ENCODE results near the gene CEP131.
"Not testable (repeated sequence)": the region's sequence is repeated elsewhere in the genome, so short reads cannot be mapped to it uniquely, and the experiment has no call there.

Gene CEP131

GRCh38 chr17:81160747-81161453, 61.9 kb downstream of the CEP131 start:
- no peak for DNase-seq (ENCODE audit: insufficient read length, low spot score)
- no peak for FAIRE-seq
- TF ChIP-seq POU2F2 (IDR thresholded peaks at IDR 0.05; ENCODE audit: low read depth, low read length) (no peak), TAF1 (IDR thresholded peaks at IDR 0.05; ENCODE audit: low read depth, low read length) (no peak), POLR2A (IDR thresholded peaks at IDR 0.05; ENCODE audit: low read depth, low read length) (no peak), PAX5 (IDR thresholded peaks at IDR 0.05; ENCODE audit: insufficient read depth, low read length, severe bottlenecking) (no peak), POLR2AphosphoS5 (IDR thresholded peaks at IDR 0.05; ENCODE audit: low read depth, low read length) (no peak), SPI1 (IDR thresholded peaks at IDR 0.05; ENCODE audit: low read depth, low read length) (no peak)

GRCh38 chr17:81160306-81160705, 62.5 kb downstream of the CEP131 start:
- FAIRE-seq, result no peak
- TF ChIP-seq POU2F2 (IDR thresholded peaks at IDR 0.05; ENCODE audit: low read depth, low read length) (no peak), POLR2A (IDR thresholded peaks at IDR 0.05; ENCODE audit: low read depth, low read length) (no peak), SPI1 (IDR thresholded peaks at IDR 0.05; ENCODE audit: low read depth, low read length) (no peak), TAF1 (IDR thresholded peaks at IDR 0.05; ENCODE audit: low read depth, low read length) (no peak), PAX5 (IDR thresholded peaks at IDR 0.05; ENCODE audit: insufficient read depth, low read length, severe bottlenecking) (no peak), POLR2AphosphoS5 (IDR thresholded peaks at IDR 0.05; ENCODE audit: low read depth, low read length) (no peak)
- DNase-seq (ENCODE audit: insufficient read length, low spot score), result no peak

- DNase-seq (ENCODE audit: insufficient read length, low spot score), result no peak
- no peak for FAIRE-seq
- TF ChIP-seq PAX5 (IDR thresholded peaks at IDR 0.05; ENCODE audit: insufficient read depth, low read length, severe bottlenecking) (no peak), POU2F2 (IDR thresholded peaks at IDR 0.05; ENCODE audit: low read depth, low read length) (no peak), POLR2A (IDR thresholded peaks at IDR 0.05; ENCODE audit: low read depth, low read length) (no peak), POLR2AphosphoS5 (IDR thresholded peaks at IDR 0.05; ENCODE audit: low read depth, low read length) (no peak), SPI1 (IDR thresholded peaks at IDR 0.05; ENCODE audit: low read depth, low read length) (no peak), TAF1 (IDR thresholded peaks at IDR 0.05; ENCODE audit: low read depth, low read length) (no peak)
These were observed 63.0 kb downstream of the CEP131 start for GRCh38 chr17:81159611-81160265.

GRCh38 chr17:81158688-81159590, 63.8 kb downstream of the CEP131 start:
- TF ChIP-seq POU2F2 (IDR thresholded peaks at IDR 0.05; ENCODE audit: low read depth, low read length) (no peak), TAF1 (IDR thresholded peaks at IDR 0.05; ENCODE audit: low read depth, low read length) (no peak), PAX5 (IDR thresholded peaks at IDR 0.05; ENCODE audit: insufficient read depth, low read length, severe bottlenecking) (no peak), SPI1 (IDR thresholded peaks at IDR 0.05; ENCODE audit: low read depth, low read length) (no peak), POLR2AphosphoS5 (IDR thresholded peaks at IDR 0.05; ENCODE audit: low read depth, low read length) (no peak), POLR2A (IDR thresholded peaks at IDR 0.05; ENCODE audit: low read depth, low read length) (no peak)
- no peak for DNase-seq (ENCODE audit: insufficient read length, low spot score)
- no peak for FAIRE-seq

- FAIRE-seq, result no peak
- DNase-seq (ENCODE audit: insufficient read length, low spot score), result no peak
- TF ChIP-seq POU2F2 (IDR thresholded peaks at IDR 0.05; ENCODE audit: low read depth, low read length) (no peak), POLR2AphosphoS5 (IDR thresholded peaks at IDR 0.05; ENCODE audit: low read depth, low read length) (no peak), POLR2A (IDR thresholded peaks at IDR 0.05; ENCODE audit: low read depth, low read length) (no peak), PAX5 (IDR thresholded peaks at IDR 0.05; ENCODE audit: insufficient read depth, low read length, severe bottlenecking) (no peak), TAF1 (IDR thresholded peaks at IDR 0.05; ENCODE audit: low read depth, low read length) (no peak), SPI1 (IDR thresholded peaks at IDR 0.05; ENCODE audit: low read depth, low read length) (no peak)
These were observed 64.7 kb downstream of the CEP131 start for GRCh38 chr17:81157848-81158687.

- TF ChIP-seq TAF1 (IDR thresholded peaks at IDR 0.05; ENCODE audit: low read depth, low read length) (no peak), POLR2A (IDR thresholded peaks at IDR 0.05; ENCODE audit: low read depth, low read length) (no peak)
- FAIRE-seq, result no peak
- DNase-seq (ENCODE audit: insufficient read length, low spot score), result no peak
These were observed 65.6 kb downstream of the CEP131 start for GRCh38 chr17:81156866-81157805.

- FAIRE-seq (no peak), DNase-seq (ENCODE audit: insufficient read length, low spot score) (no peak)
- no peak for TF ChIP-seq POU2F2 (IDR thresholded peaks at IDR 0.05; ENCODE audit: low read depth, low read length)
- no peak for TF ChIP-seq TAF1 (IDR thresholded peaks at IDR 0.05; ENCODE audit: low read depth, low read length)
- no peak for TF ChIP-seq POLR2AphosphoS5 (IDR thresholded peaks at IDR 0.05; ENCODE audit: low read depth, low read length)
- TF ChIP-seq POLR2A (IDR thresholded peaks at IDR 0.05; ENCODE audit: low read depth, low read length), result no peak
- no peak for TF ChIP-seq SPI1 (IDR thresholded peaks at IDR 0.05; ENCODE audit: low read depth, low read length)
- TF ChIP-seq PAX5 (IDR thresholded peaks at IDR 0.05; ENCODE audit: insufficient read depth, low read length, severe bottlenecking), result no peak
These were observed 67.8 kb downstream of the CEP131 start for GRCh38 chr17:81154961-81155360.

GRCh38 chr17:81154016-81154415, 68.7 kb downstream of the CEP131 start:
- DNase-seq (ENCODE audit: insufficient read length, low spot score); FAIRE-seq: not testable (repeated sequence)

All from GM12891 (cell line).